HG03108 (cell line): ENCODE data around the gene SLC35G6.
"Not testable (repeated sequence)": the region's sequence is repeated elsewhere in the genome, so short reads cannot be mapped to it uniquely, and the experiment has no call there.

Experiments used
- ATAC-seq: cut with Tn5 transposase; IDR thresholded peaks from one replicate; pipeline ENCODE4 v1.9.1; 2021; ENCODE audit warnings: moderate library complexity; ENCODE audit not compliant: unreplicated experiment

Gene SLC35G6

DNA sequence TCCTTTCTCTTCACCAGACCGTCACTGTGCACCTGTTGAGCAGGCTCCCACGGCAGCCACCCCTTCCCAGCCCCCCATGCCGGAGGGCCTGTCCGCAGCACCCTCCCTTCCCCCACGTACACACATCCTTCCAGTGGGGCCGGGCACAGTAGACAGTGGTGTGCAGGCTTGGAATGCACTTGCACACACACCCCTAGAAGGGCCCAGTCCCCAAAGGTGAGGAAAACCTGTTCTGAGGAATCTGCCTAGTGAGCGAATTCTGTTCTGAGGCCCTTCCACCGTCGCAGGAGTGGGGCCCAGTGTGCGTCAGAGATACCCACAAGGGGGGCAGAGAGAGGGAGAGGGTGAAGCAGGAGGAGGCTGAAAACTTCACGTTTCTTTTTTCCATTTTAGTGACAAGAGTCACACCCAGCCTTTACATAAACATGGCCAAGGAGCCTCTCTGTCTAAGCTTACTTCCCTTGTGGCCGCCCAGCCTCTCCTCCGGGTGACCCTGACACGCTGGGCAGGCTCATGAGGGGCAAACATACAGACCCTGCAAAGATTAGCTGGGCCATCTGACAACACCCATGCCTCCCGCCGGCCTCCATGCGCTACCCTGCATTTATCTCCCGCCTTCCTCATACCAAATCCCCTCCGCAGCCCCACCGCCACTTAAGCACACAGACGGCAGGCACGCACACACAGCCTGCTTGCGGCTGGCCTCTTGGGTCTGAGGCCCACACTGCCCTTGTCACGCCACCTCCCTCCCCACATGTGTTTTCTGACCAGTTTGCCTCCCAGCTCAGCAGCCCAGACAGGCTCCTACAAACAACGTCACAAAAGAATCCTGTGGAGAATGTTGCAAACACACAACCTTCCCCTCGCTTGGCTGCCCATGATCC, 3.6 kb upstream of the SLC35G6 start:
- ATAC-seq: no peak

DNA sequence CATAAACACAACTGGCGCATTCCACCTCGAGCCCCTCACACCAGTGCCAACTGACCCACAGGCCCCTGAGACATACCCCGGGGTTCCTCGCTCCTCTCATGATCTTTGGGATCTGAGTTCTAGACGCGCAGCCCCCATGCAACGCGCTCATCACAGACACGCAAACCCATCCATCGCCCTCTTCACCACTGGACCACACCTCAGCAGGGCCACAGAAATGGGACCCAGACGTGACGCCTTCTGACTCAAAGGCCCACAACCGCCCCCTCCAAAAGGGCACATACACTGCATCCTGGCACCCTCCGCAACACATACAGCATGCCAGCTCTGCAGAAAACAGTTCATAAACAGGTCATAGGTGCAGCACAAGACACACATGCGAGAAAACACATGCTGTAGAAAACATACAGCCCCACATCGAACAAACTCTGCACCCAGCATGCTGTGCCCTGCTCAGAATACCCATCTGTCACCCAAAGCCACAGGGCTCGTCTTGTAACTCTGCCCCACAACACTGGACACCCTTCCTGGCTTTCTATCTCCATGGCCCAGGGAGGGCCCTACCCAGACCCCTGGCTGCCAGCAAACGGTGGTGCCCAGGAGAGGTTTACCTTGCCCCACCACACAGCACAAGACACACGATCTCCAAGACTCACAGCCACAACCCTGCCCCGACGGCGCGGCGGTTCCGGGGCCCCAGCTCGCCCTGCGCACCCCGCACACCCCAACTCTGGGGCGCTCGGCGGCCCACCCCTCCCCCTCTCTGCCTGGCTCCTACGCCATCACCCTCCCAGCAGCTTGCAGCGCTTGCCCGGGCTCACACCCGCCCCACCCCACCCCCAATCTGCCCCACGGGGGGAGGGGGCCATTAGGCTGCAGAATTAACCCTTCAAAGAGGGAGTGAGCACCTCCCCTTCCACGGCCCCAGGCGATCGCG, 2.7 kb upstream of the SLC35G6 start:
- no peak for ATAC-seq

DNA sequence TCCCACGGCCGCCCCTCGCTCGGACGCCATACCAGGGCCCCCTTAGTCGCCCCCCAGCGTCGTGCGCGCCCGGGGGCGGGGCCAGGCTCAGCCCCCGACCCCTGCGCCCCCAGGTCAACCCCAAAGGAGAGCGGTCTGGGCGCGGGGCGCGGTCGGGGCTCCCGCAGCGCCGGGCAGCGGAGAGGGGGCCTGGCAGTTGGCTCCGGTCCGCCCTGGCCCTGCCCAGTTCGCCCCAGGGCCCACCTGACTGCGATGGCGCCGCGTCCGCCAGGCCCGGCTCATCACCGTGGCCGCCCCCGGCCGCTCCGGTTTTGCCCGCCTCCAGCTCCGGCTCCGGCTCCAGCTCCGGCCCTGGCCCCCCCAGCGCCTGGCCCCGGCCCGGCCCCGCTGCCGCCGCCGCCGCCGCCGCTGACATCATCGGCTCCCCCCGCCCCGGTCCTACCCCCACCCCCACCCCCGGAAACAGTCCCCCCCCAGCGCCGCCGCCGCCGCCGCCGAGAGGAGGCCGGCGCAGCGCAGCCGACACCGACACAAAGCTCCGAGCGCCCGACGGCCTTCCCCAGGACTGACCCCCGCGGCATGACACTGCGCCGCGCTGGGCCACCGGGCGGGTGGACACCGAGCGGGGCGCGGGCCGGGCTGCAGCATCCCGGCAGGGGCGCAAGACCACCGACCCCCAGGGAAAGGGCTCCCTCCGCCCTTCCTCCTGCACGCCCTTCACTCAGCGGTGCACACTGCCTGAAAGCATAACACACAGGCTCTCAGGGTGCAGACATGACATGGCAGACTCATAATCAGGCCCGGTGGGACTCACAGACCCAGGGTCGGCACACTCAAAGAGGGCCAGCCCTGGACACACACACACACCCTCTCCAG, 1.8 kb upstream of the SLC35G6 start, which contains the start of gene ZBTB4:
Gene ZBTB4, minus strand, starts transcription at position 419 of the 876 bp plus-strand sequence. CDS start 12,830 bp downstream, outside the sequence.
- no peak for ATAC-seq

DNA sequence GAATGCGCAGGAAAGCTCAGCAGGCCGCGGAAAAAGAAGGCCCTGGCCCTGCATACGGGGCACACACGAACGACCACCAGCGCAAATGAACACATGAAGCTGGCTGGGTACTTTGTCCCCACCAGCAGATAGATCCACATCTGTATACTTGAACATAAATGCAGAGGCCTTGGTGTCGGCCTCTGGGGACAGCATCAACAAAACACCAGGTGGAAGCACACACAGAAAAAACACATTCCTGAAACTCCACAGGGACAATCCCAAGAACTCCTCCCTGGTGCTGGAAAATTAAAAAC, 1.2 kb upstream of the SLC35G6 start:
- no peak for ATAC-seq

DNA sequence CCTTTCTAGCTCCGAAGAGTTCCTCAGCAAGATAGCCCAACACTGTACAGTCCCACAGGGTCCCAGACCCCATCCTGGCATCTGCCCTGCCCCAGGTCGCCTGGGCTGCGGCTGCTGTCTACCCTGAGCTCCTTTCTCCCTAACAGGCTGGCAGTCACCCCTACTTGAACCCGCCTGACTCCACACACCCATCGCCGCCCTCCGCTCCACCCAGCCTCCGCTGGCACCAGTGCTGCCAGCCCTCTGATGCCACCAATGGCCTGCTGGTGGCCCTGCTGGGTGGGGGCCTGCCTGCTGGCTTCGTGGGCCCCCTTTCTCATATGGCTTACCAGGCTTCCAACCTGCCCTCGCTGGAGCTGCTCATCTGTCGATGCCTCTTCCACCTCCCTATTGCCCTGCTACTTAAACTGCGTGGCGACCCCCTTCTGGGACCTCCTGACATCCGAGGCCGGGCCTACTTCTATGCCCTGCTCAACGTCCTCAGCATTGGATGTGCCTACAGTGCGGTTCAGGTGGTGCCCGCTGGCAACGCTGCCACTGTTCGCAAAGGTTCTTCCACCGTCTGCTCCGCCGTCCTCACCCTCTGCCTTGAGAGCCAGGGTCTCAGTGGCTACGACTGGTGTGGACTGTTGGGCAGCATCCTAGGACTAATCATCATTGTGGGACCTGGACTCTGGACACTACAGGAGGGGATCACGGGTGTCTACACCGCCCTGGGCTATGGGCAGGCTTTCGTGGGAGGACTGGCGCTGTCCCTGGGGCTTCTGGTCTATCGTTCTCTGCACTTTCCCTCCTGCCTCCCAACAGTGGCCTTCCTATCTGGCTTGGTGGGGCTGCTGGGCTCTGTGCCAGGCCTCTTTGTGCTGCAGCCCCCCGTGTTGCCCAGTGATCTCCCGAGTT, 846 bp downstream of the SLC35G6 start:
- ATAC-seq: not testable (repeated sequence)

DNA sequence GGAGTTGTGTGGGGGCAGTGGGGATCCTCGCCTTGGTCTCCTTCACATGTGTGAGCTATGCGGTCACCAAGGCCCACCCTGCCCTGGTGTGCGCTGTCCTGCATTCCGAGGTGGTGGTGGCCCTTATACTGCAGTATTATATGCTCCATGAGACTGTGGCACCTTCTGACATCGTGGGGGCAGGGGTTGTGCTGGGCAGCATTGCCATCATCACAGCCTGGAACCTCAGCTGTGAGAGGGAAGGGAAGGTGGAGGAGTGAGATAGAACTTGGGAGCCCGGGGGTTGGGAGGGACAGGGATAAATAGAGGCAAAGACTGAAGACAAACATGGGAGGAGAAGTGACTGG, 1.5 kb downstream of the SLC35G6 start:
- not testable (repeated sequence) for ATAC-seq

DNA sequence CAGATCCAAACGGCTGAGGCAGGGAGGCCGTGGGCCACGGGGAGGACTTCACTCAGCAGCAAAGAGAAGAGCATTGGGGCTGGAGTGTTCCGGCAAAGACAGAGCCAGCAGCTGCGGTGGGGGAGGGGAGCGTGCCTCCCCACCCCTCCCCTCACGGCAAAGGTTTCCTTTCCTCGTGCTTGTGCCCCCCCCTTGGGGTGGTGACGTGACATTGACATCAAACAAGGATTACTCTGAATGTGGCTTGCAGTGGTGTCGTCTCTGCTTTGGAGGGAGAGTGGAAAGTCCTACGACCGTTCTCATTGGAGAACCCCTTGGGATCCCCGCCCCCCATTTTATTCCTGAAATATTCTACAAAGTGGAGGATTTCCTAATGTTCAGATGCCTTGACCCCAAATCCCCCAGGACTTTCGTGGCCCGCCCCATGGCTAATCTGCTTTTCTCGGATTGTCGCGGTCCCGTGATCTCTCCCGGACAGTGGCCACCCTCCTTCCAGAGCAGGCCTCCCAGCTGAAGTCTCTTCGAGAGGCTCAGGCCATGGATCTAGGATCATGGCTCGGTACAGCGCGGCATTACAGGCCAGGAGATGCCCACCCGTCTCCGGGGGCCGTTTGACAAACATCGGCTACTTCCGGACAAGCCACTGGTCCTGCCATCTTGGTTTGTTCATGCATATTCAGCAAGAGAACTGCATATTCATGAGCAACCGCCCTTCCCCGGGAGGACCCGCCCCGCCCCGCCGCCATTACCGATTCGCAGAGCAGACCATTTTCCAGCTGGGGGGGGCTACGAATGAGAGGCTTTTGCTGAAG, 2.2 kb downstream of the SLC35G6 start:
- peak; percentile 20 for ATAC-seq

DNA sequence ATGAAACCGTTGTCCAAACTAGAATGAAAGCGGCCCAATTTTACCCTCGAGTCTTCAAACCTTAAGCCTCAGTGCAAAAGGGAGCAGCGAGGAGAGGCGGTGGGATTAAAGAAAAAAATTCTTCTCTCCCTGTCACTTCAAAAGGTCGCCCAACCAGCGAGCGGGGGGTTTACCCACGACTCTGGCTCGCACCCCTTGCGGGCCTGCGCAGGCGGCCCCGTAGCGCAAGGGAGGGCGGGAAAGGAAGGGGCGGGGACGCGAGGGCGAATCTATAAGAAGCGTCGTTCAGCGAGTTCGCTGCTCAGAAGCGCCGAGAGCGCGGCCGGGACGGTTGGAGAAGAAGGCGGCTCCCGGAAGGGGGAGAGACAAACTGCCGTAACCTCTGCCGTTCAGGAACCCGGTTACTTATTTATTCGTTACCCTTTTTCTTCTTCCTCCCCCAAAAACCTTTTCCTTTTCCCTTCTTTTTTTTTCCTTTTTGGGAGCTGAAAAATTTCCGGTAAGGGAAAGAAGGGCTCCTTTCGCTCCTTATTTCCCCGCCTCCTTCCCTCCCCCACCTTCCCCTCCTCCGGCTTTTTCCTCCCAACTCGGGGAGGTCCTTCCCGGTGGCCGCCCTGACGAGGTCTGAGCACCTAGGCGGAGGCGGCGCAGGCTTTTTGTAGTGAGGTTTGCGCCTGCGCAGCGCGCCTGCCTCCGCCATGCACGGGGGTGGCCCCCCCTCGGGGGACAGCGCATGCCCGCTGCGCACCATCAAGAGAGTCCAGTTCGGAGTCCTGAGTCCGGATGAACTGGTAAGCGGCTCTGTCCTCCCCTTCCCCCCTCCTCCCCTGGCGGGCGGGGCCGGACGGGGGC, 3.0 kb downstream of the SLC35G6 start, which contains the start of gene POLR2A:
Gene POLR2A, plus strand, starts transcription at position 300 of the 852 bp plus-strand sequence.
- ATAC-seq: peak; percentile 50

DNA sequence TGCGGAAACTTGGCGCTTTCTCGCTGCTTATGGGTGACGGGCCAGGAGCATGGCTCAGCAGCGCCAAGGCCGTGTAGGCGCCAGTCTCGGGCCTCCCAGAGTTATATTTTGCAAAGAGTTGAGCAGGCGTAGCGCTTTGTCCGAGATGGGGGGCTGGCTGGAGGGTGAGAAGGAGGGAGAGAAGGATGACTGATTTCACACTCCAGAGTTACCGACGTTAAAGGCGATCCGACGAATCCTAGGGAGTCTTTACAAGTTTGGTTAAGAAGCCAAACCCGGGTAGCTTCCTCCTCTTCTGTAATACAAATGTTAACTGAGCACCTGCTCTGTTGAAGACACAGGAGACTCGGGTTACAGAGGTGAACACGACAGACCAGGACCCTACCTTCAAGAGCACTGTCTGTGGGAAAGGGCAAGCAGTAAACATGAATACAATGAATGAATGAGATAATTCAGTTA, 3.7 kb downstream of the SLC35G6 start:
- no peak for ATAC-seq

DNA sequence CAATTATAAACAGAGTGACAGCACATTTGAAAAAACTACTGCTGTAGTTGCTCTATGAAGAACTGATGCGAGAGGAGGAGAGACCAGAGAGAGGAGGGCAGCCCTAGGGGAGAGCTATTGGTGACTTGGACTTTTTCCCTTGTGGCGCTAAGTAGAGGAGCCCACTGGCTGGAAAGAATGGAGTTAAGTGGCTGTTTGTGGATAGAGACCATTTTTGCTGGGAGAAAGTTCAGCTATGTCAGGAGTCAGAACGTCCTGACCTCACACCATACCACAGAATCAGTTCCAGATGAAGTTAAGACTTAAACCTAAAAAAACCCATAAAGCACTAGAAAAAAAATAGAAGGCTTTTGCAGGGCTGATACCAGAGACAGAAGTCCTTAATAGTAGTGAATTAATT, 4.9 kb downstream of the SLC35G6 start:
- no peak for ATAC-seq

DNA sequence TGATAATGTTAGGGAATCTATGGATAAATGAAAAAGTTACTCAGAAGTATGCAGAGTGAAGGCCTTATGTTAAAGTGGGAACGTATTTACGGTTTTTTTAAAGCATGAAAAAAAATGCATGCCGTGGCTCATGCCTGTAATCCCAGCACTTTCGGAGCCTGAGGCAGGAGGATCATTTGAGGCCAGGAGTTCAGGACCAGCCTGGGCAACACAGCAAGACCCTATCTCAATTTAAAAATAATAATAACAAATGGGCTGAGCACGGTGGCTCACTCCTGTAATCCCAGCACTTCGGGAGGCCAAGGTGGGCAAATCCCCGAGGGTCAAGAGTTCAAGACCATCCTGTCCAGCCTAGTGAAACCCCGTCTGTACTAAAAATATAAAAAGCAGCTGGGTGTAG, 8.9 kb downstream of the SLC35G6 start:
- ATAC-seq: no peak

DNA sequence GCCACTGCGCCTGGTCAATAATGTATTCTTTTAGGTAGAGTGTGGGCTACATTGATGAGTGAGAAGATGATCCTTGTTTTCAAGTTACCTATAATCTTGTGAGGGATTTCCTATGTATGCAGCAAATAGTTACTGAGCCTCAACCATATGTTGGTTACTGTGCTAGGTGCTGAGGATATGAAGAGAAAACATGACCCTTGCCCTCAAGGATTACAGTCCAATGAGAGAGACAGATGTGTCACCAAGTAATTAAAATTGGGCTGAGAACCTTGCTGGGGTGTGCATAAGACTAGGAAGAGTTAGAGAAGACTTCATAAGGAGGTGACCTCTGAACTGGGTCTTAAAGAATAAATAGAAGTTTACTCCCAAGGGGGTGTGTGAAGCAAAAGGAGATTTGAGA, 10.3 kb downstream of the SLC35G6 start:
- no peak for ATAC-seq

DNA sequence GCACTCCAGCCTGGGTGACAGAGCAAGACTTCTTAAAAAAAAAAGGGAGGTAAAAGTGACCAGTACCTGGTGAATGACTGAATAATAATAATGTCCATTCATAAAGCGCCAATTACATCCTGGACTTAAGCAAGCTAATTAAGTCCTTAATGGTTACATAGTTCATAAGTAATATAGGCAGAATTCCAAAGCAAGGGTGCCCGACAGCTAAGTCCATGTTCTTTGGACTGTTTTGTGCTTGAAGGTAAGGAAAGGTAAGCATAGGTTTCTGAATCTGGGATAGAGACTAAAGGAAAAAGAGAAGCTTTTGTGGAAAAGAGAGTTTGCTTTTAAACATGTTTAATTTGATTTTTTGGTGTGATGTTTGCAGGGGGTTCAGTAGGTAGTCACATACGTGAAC, 12.7 kb downstream of the SLC35G6 start:
- no peak for ATAC-seq

DNA sequence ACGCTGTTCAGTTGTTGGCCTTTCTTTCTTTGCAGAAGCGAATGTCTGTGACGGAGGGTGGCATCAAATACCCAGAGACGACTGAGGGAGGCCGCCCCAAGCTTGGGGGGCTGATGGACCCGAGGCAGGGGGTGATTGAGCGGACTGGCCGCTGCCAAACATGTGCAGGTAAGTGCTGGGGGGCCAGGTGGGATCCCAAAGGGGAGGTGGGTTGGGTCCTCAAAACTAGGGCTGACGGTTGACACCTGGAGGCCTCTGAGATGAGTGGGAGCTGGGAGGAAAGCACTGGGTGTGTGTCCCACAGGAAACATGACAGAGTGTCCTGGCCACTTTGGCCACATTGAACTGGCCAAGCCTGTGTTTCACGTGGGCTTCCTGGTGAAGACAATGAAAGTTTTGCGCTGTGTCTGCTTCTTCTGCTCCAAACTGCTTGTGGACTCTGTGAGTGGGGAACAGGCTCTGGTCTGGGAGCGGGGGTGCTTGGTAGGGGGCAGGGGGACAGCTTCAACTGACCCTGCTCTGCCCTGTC, 14.7 kb downstream of the SLC35G6 start:
- no peak for ATAC-seq

DNA sequence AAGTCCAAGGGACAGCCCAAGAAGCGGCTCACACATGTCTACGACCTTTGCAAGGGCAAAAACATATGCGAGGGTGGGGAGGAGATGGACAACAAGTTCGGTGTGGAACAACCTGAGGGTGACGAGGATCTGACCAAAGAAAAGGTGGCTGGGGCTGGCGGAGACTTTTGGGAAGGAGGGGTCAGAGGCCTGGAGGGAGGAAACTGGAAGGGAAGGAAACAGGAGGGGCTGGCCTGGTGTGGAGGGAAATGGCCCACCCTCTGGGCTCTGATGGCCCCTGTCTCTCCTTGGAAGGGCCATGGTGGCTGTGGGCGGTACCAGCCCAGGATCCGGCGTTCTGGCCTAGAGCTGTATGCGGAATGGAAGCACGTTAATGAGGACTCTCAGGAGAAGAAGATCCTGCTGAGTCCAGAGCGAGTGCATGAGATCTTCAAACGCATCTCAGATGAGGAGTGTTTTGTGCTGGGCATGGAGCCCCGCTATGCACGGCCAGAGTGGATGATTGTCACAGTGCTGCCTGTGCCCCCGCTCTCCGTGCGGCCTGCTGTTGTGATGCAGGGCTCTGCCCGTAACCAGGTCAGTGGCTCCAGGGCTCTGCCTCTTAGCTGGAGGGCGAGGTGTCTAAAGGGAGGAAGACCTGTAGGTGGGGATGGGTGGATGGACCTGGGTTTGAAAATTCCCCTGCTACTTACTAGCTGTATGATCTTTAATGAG, 15.4 kb downstream of the SLC35G6 start:
- ATAC-seq: no peak

DNA sequence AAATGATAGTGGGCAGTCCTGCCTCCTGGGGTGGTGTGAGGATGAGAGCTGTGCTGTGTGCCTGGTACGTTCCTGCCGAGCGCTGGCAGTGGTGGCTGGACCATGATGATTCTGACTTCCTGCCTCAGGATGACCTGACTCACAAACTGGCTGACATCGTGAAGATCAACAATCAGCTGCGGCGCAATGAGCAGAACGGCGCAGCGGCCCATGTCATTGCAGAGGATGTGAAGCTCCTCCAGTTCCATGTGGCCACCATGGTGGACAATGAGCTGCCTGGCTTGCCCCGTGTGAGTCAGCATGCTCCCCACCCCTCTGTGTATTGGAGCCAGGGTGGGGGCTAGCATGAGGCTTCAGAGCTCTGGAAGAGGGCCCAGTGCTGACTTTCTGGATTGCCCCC, 16.0 kb downstream of the SLC35G6 start:
- ATAC-seq: no peak

DNA sequence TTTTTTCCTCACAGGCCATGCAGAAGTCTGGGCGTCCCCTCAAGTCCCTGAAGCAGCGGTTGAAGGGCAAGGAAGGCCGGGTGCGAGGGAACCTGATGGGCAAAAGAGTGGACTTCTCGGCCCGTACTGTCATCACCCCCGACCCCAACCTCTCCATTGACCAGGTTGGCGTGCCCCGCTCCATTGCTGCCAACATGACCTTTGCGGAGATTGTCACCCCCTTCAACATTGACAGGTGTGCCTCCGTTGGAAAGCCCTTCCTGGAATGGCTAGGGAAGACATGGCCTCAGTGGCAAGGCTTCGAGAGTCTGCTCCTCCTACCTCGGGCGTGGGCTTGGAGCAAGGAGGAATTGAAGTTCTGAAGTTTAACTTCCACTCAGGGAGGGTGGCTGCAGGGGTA, 16.4 kb downstream of the SLC35G6 start:
- no peak for ATAC-seq
